Gastrocnemius medialis (tissue), 4 donors: ENCODE measurements around the gene MST1R.

Experiments used
- CTCF ChIP-seq, 5 experiments: fragments of 450-650 bp in 3 of 5; fragments of 200-600 bp in 2 of 5; sonication (generic) in 2 of 5; IDR thresholded peaks in 4 of 5; conservative IDR thresholded peaks in 1 of 5; 1 replicate in 4 of 5; 2 replicates in 1 of 5; pipeline ENCODE4 v1.5.1; 2016 to 2019; ENCODE audit warnings: antibody characterized with exemption in 5 of 5, mild to moderate bottlenecking in 3 of 5, moderate library complexity in 3 of 5
- POLR2A ChIP-seq, 2 donors: fragments of 450-650 bp; IDR thresholded peaks; one replicate each; pipeline ENCODE4 v1.6.1; 2017; ENCODE audit warnings: antibody characterized with exemption in 2 of 2, mild to moderate bottlenecking in 2 of 2, moderate library complexity in 2 of 2

GRCh38 chr3:49927798-49928197 lies 24.1 kb upstream of the MST1R start:
- TF ChIP-seq CTCF (IDR thresholded peaks at IDR 0.05 in 4 of 5, conservative IDR thresholded peaks at IDR 0.05 in 1 of 5) (no peak), POLR2A (IDR thresholded peaks at IDR 0.05) (no peak)
